GM12878 (cell line): Measurements from ENCODE around the gene IER3. TPM values are rescaled to one million over a fixed set of nuclear protein-coding genes. Genes with fewer than 3 reads are reported as not detected.

Experiments
- ATAC-seq: fragments of 200-7000 bp; cut with Tn5 transposase; 3 replicates; pipeline ENCODE4 v1.9.1; 2020; ENCODE audit warnings: mild to moderate bottlenecking, moderate library complexity
- BruUV-seq: library from RNA; stranded (reverse); fragments of 400-500 nt; replicated peaks from 2 replicates; lab custom pipeline; 2021; lab: Mats Ljungman, UMichigan
- CTCF ChIA-PET: fragments of 300-600 bp; sonication (Branson Sonifier 250); formaldehyde crosslinking; extraction: SDS; loops from one replicate; lab custom pipeline; 2021; ENCODE audit warnings: inconsistent platforms; lab: Yijun Ruan, JAX
- POLR2A ChIA-PET: fragments of 350-600 bp; formaldehyde crosslinking; extraction: SDS; loops from one replicate; lab custom pipeline; 2021; ENCODE audit warnings: inconsistent platforms; lab: Charles Lee
- RAD21 ChIA-PET: fragments of 300-600 bp; sonication (Branson Sonifier 250); formaldehyde crosslinking; loops from one replicate; lab custom pipeline; 2023; ENCODE audit warnings: antibody characterized with exemption; ENCODE audit not compliant: unreplicated experiment; lab: Charles Lee
- SMC1A ChIA-PET: fragments of 300-600 bp; sonication (Branson Sonifier 250); formaldehyde crosslinking; loops from one replicate; lab custom pipeline; 2023; ENCODE audit not compliant: unreplicated experiment, uncharacterized antibody; lab: Charles Lee
- DNase-seq: peaks from one replicate; pipeline ENCODE4 v3.0.0-alpha.2; 2011; ENCODE audit warnings: low read depth, low spot score
- FAIRE-seq: peaks from 3 replicates; lab custom pipeline; 2011; peaks lifted over from hg19 to GRCh38; lab: Jason Lieb, UNC
- H2AFZ ChIP-seq: 2 replicates; pipeline ENCODE4 v1.6.0; 2011; ENCODE audit warnings: low read depth, low read length, control low read depth; ENCODE audit not compliant: control insufficient read depth
- H3K27ac ChIP-seq: 2 replicates; pipeline ENCODE4 v1.5.1; 2011; ENCODE audit warnings: control low read depth; ENCODE audit not compliant: control insufficient read depth, insufficient read depth
- H3K27me3 ChIP-seq, 2 experiments: replicated peaks in 1 of 2; 2 replicates each; pipeline versions ENCODE4 v1.6.0 to v1.6.1; 2011; ENCODE audit warnings: low read length in 1 of 2; ENCODE audit not compliant: control insufficient read depth in 2 of 2, insufficient read depth in 2 of 2
- H3K36me3 ChIP-seq, 2 experiments: 2 replicates each; pipeline ENCODE4 v1.5.1; 2011; ENCODE audit warnings: low read length in 1 of 2; ENCODE audit not compliant: control insufficient read depth in 2 of 2, insufficient read depth in 2 of 2
- H3K4me1 ChIP-seq: 2 replicates; pipeline ENCODE4 v1.6.1; 2011; ENCODE audit warnings: mild to moderate bottlenecking, low read length, moderate library complexity, mixed read lengths; ENCODE audit not compliant: control insufficient read depth, insufficient read depth
- H3K4me2 ChIP-seq: 2 replicates; pipeline ENCODE4 v1.6.0; 2011; ENCODE audit warnings: control low read depth; ENCODE audit not compliant: control insufficient read depth, insufficient read depth
- H3K4me3 ChIP-seq: fragments of 200-600 bp; sonication (generic); 2 replicates; pipeline ENCODE4 v1.5.1; 2016
- H3K79me2 ChIP-seq: 2 replicates; pipeline ENCODE4 v1.6.0; 2011; ENCODE audit warnings: low read length; ENCODE audit not compliant: control insufficient read depth, insufficient read depth
- H3K9ac ChIP-seq: 2 replicates; pipeline ENCODE4 v1.8.0; 2011; ENCODE audit warnings: low read length, control low read depth, mixed read lengths; ENCODE audit not compliant: control insufficient read depth, insufficient read depth
- H3K9me3 ChIP-seq: replicated peaks from 3 replicates; pipeline ENCODE4 v1.5.1; 2011; ENCODE audit warnings: mild to moderate bottlenecking, low read length; ENCODE audit not compliant: control insufficient read depth, insufficient read depth
- H4K20me1 ChIP-seq: 2 replicates; pipeline ENCODE4 v1.6.0; 2011; ENCODE audit not compliant: control insufficient read depth, insufficient read depth
- ATF7 ChIP-seq: fragments of 450-650 bp; IDR thresholded peaks from 2 replicates; pipeline ENCODE4 v1.6.1; 2016; ENCODE audit warnings: low read depth, mild to moderate bottlenecking
- EGR1 ChIP-seq, 2 experiments: IDR thresholded peaks; 1 replicate in 1 of 2; 2 replicates in 1 of 2; pipeline ENCODE4 v1.6.1; 2011 to 2012; ENCODE audit warnings: low read depth in 2 of 2, low read length in 2 of 2, borderline replicate concordance in 1 of 2, mild to moderate bottlenecking in 1 of 2, moderate library complexity in 1 of 2
- EP300 ChIP-seq, 2 experiments: fragments of 150-350 bp in 1 of 2; IDR thresholded peaks; 2 replicates each; pipeline ENCODE4 v1.6.1; 2011 to 2012; ENCODE audit warnings: low read depth in 2 of 2, low read length in 2 of 2, borderline replicate concordance in 1 of 2, improper control_type of control experiment in 1 of 2, inconsistent platforms in 1 of 2; ENCODE audit not compliant: control insufficient read depth in 1 of 2
- HDGF ChIP-seq: fragments of 450-650 bp; IDR thresholded peaks from 2 replicates; pipeline ENCODE4 v1.6.1; 2016; ENCODE audit warnings: antibody characterized with exemption
- KLF5 ChIP-seq: fragments of 450-650 bp; IDR thresholded peaks from 2 replicates; pipeline ENCODE4 v1.6.1; 2014; ENCODE audit warnings: mild to moderate bottlenecking; ENCODE audit not compliant: partially characterized antibody
- POLR2AphosphoS5 ChIP-seq: IDR thresholded peaks from 2 replicates; pipeline ENCODE4 v1.6.1; 2011; ENCODE audit warnings: mild to moderate bottlenecking, low read length, inconsistent platforms
- RBBP5 ChIP-seq: fragments of 200-600 bp; sonication (generic); conservative IDR thresholded peaks from 2 replicates; pipeline ENCODE4 v1.6.1; 2016
- RUNX3 ChIP-seq: IDR thresholded peaks from 2 replicates; pipeline ENCODE4 v1.6.1; 2012; ENCODE audit warnings: low read length, inconsistent platforms
- SP1 ChIP-seq: IDR thresholded peaks from one replicate; pipeline ENCODE4 v1.6.1; 2011; ENCODE audit warnings: low read depth, low read length
- TCF3 ChIP-seq: IDR thresholded peaks from 2 replicates; pipeline ENCODE4 v1.6.1; 2012; ENCODE audit warnings: low read depth, mild to moderate bottlenecking, low read length, borderline replicate concordance; ENCODE audit not compliant: insufficient read depth
- WRNIP1 ChIP-seq: IDR thresholded peaks from 2 replicates; pipeline ENCODE4 v1.6.1; 2011; ENCODE audit warnings: low read depth, low read length, improper control_type of control experiment, borderline replicate concordance
- ZBTB40 ChIP-seq: fragments of 450-650 bp; IDR thresholded peaks from 2 replicates; pipeline ENCODE4 v1.6.1; 2016; ENCODE audit warnings: mild to moderate bottlenecking, moderate library complexity, borderline replicate concordance
- ZNF24 ChIP-seq: fragments of 450-650 bp; IDR thresholded peaks from 2 replicates; pipeline ENCODE4 v1.6.1; 2017; ENCODE audit warnings: antibody characterized with exemption, mild to moderate bottlenecking
- ZNF592 ChIP-seq: fragments of 450-650 bp; IDR thresholded peaks from 2 replicates; pipeline ENCODE4 v1.6.1; 2017; ENCODE audit warnings: mild to moderate bottlenecking, moderate library complexity
- WGBS: methylation state at CpG from one replicate; pipeline ENCODE4 v1.1.6; 2016; ENCODE audit warnings: low lambda C conversion rate; ENCODE audit not compliant: insufficient replicate concordance, insufficient coverage; ENCODE audit errors: missing lambda C conversion rate; 5-methylcytosine and 5-hydroxymethylcytosine counted together
- in situ Hi-C: fragments of 300-500 bp; cut with MboI; formaldehyde crosslinking; loops from 9 replicates; pipeline ENCODE4 v1.14.3; 2018; ENCODE audit warnings: mixed read lengths
- intact Hi-C: fragments of 100-400 bp; cut with micrococcal nuclease; formaldehyde crosslinking; loops from one replicate; pipeline ENCODE4 v1.14.2; 2022; ENCODE audit not compliant: unreplicated experiment
- polyA plus RNA-seq, 11 experiments: library from polyadenylated mRNA; depleted of rRNA in 4 of 11; unstranded in 6 of 11; stranded (reverse) in 5 of 11; fragments of >200 nt; fragmentation: Nextera tagmentation in 4 of 11; fragmentation: Illumina TruSeq in 1 of 11; extraction: Ambion mirVana in 4 of 11; extraction: Trizol in 1 of 11; gene quantifications; 1 replicate in 1 of 11; 2 replicates in 10 of 11; pipeline versions ENCODE4 v1.2.1 to v1.2.3, GENCODE V29; 2011 to 2016; ENCODE audit warnings: inconsistent platforms in 2 of 11, missing spikeins in 2 of 11, low read depth in 1 of 11
- total RNA-seq, 4 experiments: library from RNA; depleted of rRNA in 3 of 4; stranded (reverse); fragments of >200 nt in 3 of 4; fragmentation: Illumina TruSeq in 1 of 4; extraction: Trizol in 1 of 4; gene quantifications; 2 replicates each; pipeline versions ENCODE4 v1.2.1 to v1.2.3, GENCODE V29; 2013 to 2021

Gene IER3
- total and polyA plus RNA-seq, 10 of the 15 experiments (the other 5 are each of a cell fraction or from before 2014, with no cell fraction given) = 1.9 to 100 (median 32.3) TPM

- TF ChIP-seq RUNX3 = no peak
- no peak for TF ChIP-seq ATF7
- no peak for TF ChIP-seq EP300 (IDR thresholded peaks at IDR 0.05; ENCODE audit: borderline replicate concordance in 1 of 2, control insufficient read depth in 1 of 2, low read depth in 2 of 2, low read length in 2 of 2)
- TF ChIP-seq HDGF = no peak
- TF ChIP-seq EGR1 (IDR thresholded peaks at IDR 0.05; ENCODE audit: borderline replicate concordance in 1 of 2, low read depth in 2 of 2, low read length in 2 of 2) = no peak
Measured at GRCh38 chr6:30703821-30704220, 40.5 kb downstream of the IER3 start (continued).

GRCh38 chr6:30703011-30703410 lies 41.3 kb downstream of the IER3 start:
- CTCF ChIA-PET = interaction anchor here (3.0 kb wide), 1 partner anchor 12 kb away, joined by 7 read pairs; the partner anchor contains the start of gene NRM
- no peak overlapping the region for H3K9ac ChIP-seq
- DNase-seq (no peak), ATAC-seq (no peak), FAIRE-seq (no peak)
- no peaks in the 10 kb centered on the region for H4K20me1 ChIP-seq
- no peaks in the 10 kb centered on the region for H3K9me3 ChIP-seq
- no peaks in the 10 kb centered on the region for H3K79me2 ChIP-seq
- BruUV-seq = no TSS peak
- 0 out of 2 replicates have a peak, but pooled peaks cover 6% of the 10 kb centered on the region for H3K4me1 ChIP-seq
- RAD21 ChIA-PET = no interaction called here
- H2AFZ ChIP-seq = no peak overlapping the region
- in situ Hi-C loops (no loop called here), intact Hi-C loops (no loop called here)
- H3K27ac ChIP-seq = no peak overlapping the region
- SMC1A ChIA-PET = interaction anchor here (1.6 kb wide), 1 partner anchor 13 kb away, joined by 3 read pairs; no protein-coding TSS in a partner anchor
- H3K4me2 ChIP-seq = no peak overlapping the region
- POLR2A ChIA-PET = interaction anchor here (0.9 to 1.5 kb wide), 2 partner anchors 9 to 465 kb away, joined by 4 read pairs; no protein-coding TSS in a partner anchor
- peaks cover 2 to 18% of the 10 kb centered on the region in 2 experiments for H3K36me3 ChIP-seq
- no peak overlapping the region for H3K4me3 ChIP-seq
- H3K27me3 ChIP-seq = no peaks in the 10 kb centered on the region
- 97% methylated on average over 10 of the region's 10 CpGs for WGBS
- no peak for TF ChIP-seq SP1
- no peak for TF ChIP-seq ZNF592
- TF ChIP-seq POLR2AphosphoS5 = no peak
- no peak for TF ChIP-seq ZNF24
- TF ChIP-seq ZBTB40 = no peak
- no peak for TF ChIP-seq WRNIP1
- no peak for TF ChIP-seq KLF5
- TF ChIP-seq EGR1 (IDR thresholded peaks at IDR 0.05; ENCODE audit: borderline replicate concordance in 1 of 2, low read depth in 2 of 2, low read length in 2 of 2) = no peak
- TF ChIP-seq TCF3 = no peak
- TF ChIP-seq RBBP5 = no peak
